Hindlimb muscle (tissue), 1 donor: ENCODE results near the gene SYNPR. TPM values are rescaled to one million over a fixed set of nuclear protein-coding genes. Genes with fewer than 3 reads are reported as not detected.
"Not testable (repeated sequence)": the region's sequence is repeated elsewhere in the genome, so short reads cannot be mapped to it uniquely, and the experiment has no call there.

Experiments
- DNase-seq: peaks from one replicate; pipeline ENCODE4 v3.0.0-alpha.2; 2013
- polyA plus RNA-seq: library from polyadenylated mRNA; unstranded; fragments of 120-200 nt; gene quantifications from one replicate; pipeline ENCODE4 v1.2.1, GENCODE V29; 2013; ENCODE audit not compliant: insufficient read length

The SYNPR gene
- polyA plus RNA-seq, result not detected

DNA sequence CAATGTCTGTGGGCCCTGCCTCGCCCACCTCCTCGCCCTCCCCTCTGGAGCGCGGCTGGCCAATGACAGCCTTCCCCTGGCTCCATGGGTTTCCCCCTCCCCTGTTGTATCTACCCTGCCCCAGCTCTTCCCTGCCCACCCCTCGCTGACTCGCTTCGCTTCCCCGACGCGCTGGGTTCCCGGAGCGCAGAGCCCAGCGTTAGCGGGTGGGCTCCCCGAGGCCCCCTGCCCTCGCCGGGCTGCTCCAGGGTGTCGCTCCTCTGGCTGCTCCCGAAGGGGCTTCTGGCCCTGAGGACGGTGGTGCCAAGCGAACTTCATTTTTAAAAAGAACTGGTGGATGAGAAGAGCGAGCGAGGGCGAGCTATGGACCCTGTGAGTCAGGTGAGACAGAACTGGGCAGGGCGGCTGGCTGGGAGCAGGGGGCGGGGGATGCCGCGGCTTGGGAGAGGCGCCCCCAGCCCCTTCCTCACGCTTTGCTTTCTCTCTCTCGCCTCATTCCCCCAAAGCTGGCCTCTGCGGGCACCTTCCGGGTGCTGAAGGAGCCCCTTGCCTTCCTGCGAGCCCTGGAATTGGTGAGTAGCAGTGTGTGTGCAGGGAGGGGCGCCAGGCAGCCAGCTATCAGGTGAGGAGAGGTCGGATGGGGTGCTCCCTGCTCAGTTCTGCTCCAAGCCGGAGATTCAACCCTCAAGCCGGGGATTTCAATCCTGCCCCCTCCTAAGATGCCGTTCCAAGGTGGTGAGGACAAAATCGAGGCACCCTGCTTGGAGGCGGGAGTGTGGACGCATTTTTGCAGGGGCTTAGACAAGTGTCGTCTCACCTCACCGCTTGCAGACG is at the start of gene SYNPR:
TSS of gene SYNPR (plus strand) at position 138 of the 834 bp plus-strand sequence.
- no peak for DNase-seq

DNA sequence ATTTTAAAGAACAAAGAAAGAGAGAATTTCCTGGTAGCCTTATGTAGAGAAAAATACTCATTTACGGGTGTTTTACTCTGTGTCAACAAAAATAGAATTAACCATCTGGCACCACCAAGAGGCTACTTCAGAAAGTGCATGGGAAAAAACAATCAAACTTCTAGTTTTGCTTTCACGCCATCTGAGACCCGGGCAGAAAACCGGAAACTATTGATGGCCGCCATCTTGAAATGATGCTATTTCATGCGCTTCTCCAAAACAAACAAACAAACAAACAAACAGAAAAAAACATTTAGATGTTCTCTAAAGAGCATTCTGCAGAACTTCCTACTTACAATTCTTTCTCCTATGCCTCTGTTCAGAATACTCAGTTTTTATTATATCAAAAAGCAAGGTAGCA is 49.4 kb upstream of the SYNPR start:
- no peak for DNase-seq

DNA sequence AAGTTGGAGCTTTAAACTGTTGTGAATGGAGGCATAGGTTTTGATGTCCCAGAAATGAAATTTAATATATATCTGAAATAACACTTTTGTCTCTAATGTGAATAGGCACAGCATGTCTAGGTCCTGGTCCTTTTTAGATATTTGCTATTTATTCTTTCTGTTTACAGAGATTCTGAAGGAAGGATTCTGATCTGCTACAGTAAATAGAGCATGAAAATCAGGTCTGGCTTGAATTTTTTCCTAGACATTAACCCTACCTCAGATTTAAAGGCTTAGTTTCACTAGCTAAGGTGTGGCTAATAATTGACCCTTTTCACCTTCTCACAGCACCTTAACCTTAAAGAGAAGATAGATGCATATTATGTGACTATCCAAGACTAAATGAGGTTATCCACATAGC is 48.0 kb upstream of the SYNPR start:
- DNase-seq, result no peak

- DNase-seq, result no peak
These were observed 46.5 kb upstream of the SYNPR start for GRCh38 chr3:63231643-63232042.

DNA sequence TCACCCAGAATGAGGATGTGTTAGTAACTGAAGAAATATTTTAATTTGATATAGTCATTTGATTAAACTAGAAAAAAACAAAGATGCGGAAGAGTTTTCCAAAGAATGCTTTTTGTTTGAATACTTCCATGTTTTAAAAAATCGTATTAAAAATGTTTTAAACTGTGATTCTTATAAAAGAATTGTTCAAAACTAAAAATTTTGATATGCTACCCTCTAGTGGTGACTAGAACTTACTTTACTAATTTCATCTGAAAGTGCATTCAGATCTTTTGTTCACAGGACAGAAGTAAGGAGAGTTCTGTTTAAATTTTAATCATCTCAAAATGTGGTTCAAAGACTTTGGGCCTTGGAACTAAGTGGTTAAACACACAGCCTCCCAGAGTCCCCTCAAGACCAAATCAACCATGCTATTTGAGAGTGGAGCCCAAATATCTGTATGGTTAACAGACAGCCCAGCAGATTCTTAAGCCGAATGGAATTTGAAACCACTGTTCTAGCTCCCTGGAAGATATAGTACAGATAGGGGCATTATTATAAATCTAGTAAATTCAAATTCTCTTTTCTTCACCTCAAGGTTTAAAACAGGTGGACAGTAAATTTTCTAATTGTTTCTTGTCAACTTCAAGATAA is 45.2 kb upstream of the SYNPR start:
- DNase-seq, result no peak

GRCh38 chr3:63240381-63240902 is 37.7 kb upstream of the SYNPR start:
- no peak for DNase-seq

- no peak for DNase-seq
These were observed 36.0 kb upstream of the SYNPR start for GRCh38 chr3:63242124-63242523.

DNA sequence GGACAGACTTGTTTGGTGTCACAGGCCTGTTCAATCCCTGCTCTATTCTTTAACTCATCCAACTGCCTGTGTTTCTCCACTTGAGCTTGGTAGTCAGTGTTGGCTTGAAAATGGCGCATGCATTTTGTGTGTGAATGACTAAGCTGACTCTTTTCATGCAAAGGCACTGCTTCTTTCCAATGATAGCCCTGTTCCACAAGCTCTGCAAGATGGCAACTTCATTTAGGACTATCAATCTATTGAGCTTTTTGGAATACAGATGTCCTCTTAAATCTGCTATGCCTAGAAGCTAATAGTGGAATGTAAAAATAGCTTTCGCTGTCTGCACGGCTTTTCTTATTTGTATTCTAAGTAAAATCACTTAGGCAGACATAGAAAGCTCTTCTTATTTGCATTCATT is 33.6 kb upstream of the SYNPR start:
- DNase-seq, result no peak

DNA sequence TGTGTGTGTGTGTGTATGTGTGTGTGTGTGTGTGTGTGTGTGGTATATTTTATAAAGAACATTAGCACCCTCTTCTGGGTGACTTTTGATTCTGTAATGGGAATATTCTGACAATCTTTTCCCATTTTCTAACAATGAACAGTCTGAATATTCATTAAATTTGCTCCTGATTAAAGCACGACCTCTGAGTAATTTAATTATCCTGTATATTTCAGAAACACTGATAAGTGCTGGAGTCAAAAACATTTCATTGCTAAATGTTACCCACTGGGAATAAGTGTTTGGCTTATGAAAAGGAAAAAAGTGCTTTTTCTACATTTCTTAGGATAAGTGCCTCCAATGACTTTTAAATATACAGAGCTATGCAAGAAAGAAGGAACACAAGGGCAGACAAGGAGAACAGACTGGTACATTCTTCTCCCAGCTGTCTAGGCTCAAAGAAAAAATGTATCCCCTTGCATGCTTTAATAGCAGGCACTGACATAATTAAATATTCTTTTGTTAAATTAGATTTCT is 32.3 kb upstream of the SYNPR start:
- no peak for DNase-seq

DNA sequence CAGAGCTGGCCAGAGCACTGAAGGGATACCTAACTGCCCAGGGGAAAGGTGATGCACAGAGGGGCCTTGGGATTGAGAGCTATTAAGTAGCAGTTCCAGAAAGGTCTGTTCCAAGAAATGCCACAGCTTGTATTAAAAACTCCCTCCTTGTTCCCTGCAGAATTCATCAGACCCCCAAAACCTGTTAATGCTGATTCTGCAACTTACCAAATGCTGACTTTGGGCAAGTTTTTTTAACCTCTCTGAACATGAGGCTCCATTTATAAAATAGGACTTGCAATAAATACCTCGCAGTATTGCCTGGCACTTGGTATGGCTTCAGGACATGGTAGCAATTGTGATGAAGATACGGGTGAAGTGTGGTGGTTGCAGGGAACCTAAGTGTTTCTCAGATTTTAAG is 30.1 kb upstream of the SYNPR start:
- no peak for DNase-seq

DNA sequence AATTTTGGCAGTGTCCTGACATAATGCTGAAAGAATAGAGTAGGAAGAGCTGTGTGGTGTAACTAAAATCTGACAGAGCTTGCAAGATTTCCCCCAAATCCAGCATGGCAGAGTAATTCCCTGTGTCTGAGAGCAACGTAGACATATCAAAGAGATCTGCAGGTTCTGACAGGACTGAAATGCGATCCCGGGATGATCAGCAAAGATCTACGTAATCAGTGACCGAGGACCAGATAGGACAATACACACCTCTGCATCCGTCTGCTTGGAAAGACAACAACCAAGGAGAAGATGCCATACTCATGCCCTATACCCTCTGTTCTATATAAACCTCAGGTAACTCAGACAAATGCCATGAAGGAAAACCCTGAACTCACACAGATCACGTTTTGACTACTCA is 26.6 kb upstream of the SYNPR start:
- no peak for DNase-seq

DNA sequence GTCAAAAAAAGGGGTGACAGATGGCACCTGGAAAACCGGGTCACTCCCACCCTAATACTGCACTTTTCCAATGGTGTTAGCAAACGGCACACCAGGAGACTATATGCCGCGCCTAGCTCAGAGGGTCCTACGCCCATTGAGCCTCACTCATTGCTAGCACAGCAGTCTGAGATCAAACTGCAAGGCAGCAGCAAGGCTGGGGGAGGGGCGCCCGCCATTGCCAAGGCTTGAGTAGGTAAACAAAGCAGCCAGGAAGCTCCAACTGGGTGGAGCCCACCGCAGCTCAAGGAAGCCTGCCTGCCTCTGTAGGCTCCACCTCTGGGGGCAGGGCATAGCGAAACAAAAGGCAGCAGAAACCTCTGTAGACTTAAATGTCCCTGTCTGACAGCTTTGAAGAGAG is 22.3 kb upstream of the SYNPR start:
- not testable (repeated sequence) for DNase-seq

GRCh38 chr3:63264716-63265115 is 13.4 kb upstream of the SYNPR start:
- no peak for DNase-seq

- no peak for DNase-seq
These were observed 3.7 kb upstream of the SYNPR start for GRCh38 chr3:63274359-63274758.

- no peak for DNase-seq
These were observed 1.1 kb downstream of the SYNPR start for GRCh38 chr3:63279005-63279841.

DNA sequence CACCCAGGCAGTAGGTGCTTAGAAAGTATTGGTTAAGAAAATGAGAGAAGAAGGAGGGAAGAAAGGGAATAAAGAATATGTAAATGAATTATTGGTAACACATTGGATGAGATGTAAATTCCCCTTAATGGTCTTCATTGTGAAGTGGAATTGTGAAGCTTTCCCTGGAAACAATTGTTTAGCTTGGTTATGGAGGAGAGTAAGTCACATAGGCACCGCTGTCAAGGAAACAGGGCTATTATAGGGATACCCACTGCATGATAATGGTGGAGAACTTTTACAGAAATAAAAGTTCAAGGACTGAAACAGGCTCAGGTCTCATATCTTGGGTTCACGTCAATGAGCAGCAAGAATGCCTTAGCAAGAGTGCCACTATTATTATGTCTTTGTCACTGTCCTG is 9.5 kb downstream of the SYNPR start:
- no peak for DNase-seq

GRCh38 chr3:63290686-63291085 is 12.6 kb downstream of the SYNPR start:
- DNase-seq, result no peak

DNA sequence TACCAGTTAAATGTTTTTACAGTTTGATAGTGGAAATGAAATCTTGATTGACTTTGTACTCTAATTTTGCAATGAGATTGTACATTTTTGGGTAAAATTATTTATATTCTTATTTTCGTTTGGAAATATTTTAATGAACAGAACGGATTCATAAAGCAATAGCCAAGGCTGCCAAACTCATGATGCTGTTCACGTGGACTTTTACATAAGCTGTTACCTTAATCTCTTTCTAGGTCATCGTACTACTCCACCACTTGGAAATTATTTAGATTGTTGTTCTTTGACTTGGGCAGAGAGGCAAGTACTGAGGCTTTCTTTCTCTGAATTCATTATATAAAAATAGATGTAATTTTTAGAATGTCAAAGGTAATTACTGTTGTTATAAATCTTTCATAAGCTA is 16.2 kb downstream of the SYNPR start:
- DNase-seq, result no peak

DNA sequence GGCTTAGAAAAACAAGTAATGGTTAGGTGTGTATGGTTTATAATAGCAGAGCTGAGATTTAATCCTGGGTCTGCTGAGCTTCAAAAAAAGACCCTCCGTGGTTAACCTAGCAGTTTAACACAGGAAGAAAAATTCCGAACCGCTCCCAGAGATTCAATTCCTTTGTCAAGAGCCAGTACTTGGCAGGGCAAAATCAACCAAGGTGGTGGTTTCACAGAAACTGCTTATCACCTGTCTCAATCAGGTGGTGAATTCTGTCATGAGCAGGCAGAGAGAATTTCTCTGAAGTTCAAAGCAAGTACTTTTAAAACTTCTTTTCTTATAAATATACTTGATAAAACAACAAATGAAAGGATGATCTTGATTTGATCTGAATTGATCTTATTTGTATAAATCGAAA is 17.2 kb downstream of the SYNPR start:
- DNase-seq, result no peak

GRCh38 chr3:63295806-63296205 is 17.7 kb downstream of the SYNPR start:
- DNase-seq, result no peak

GRCh38 chr3:63296249-63296648 is 18.1 kb downstream of the SYNPR start:
- DNase-seq, result no peak

- DNase-seq, result no peak
These were observed 25.1 kb downstream of the SYNPR start for GRCh38 chr3:63303238-63303637.

DNA sequence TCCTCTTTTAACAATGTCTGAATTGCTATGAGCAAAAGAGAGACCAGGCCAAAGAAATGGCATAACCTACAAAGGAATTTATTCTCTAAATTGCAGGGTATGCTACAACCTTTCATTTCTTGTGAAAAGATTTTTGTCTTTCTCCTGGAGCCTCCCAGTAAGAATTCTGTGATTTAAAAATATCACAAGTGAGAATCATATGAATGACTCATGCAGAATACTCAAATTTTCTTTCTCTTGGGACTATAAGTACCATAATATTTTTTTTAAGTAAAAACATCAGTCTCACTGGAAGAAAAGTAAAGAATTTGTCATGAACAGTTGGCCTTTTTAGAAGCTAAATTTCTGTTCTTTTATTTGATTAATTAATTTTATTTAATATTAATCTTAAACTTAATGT is 26.3 kb downstream of the SYNPR start:
- no peak for DNase-seq
